H1 (cell line): ENCODE data around the gene VSIG2. TPM values are rescaled to one million over a fixed set of nuclear protein-coding genes. Genes with fewer than 3 reads are reported as not detected.

Experiments
- JUND ChIP-seq: IDR thresholded peaks from 2 replicates; pipeline ENCODE4 v1.6.1; 2011; ENCODE audit warnings: mild to moderate bottlenecking, improper control_type of control experiment, low read length
- NRF1 ChIP-seq: IDR thresholded peaks from 2 replicates; pipeline ENCODE4 v1.6.1; 2011; ENCODE audit warnings: mild to moderate bottlenecking, low read depth, low read length, improper control_type of control experiment
- TAF7 ChIP-seq: optimal IDR thresholded peaks from 2 replicates; pipeline ENCODE3; 2011; ENCODE audit warnings: low read depth, mild to moderate bottlenecking, inconsistent platforms, low read length, moderate library complexity, borderline replicate concordance
- polyA plus RNA-seq, 7 experiments: library from polyadenylated mRNA; depleted of rRNA in 3 of 7; stranded (reverse) in 5 of 7; unstranded in 2 of 7; fragments of >200 nt in 5 of 7; fragments of 200-250 nt in 2 of 7; gene quantifications; 1 replicate in 5 of 7; 2 replicates in 1 of 7; 4 replicates in 1 of 7; pipeline versions ENCODE4 v1.2.1 to v1.2.3, GENCODE V29; 2011 to 2013; ENCODE audit warnings: missing spikeins in 2 of 7, mixed read lengths in 2 of 7
- total RNA-seq: library from RNA; stranded (reverse); fragmentation: NEBNext Ultra II Directional; extraction: Animal tissue kit (Norgen Biotek cat#: 25700); gene quantifications from 2 replicates; pipeline ENCODE4 v1.2.1, GENCODE V29; 2021
- TF ChIP-seq, protein P1 (sequence below): IDR thresholded peaks from 2 replicates; pipeline ENCODE4 v1.6.1; 2012; ENCODE audit warnings: inconsistent platforms

The VSIG2 gene
- total and polyA plus RNA-seq, 2 of the 8 experiments (the other 6 are each of a cell fraction or from before 2014, with no cell fraction given): 0.18 TPM; not detected in 1

DNA sequence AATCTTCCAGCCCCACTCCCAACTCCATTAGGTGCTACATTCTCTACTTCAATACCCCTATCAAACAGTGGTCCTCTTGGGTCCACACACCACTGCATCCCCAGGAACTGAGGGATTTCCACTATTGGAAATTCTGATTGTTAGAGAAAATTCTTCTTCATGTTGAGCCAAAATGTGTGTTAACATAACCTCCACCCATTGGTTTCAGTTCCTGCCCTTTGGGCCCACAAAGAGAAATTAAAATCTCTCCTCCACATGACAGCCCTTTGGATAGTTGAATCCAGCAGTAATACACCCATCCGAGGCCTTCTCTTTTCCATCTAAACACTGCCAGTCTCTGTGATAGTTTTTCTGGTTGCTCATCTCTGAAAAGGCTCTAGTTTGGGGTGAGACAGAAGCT, 2.1 kb downstream of the VSIG2 start (continued):
- no peak for TF ChIP-seq NRF1
- no peak for TF ChIP-seq TAF7
- TF ChIP-seq, protein P1, sequence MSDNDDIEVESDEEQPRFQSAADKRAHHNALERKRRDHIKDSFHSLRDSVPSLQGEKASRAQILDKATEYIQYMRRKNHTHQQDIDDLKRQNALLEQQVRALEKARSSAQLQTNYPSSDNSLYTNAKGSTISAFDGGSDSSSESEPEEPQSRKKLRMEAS: no peak
- TF ChIP-seq JUND: no peak
